ENCODE data around the gene CD37. TPM values are rescaled to one million over a fixed set of nuclear protein-coding genes. Genes with fewer than 3 reads are reported as not detected.
"Not testable (repeated sequence)": the region's sequence is repeated elsewhere in the genome, so short reads cannot be mapped to it uniquely, and the experiment has no call there.

The CD37 gene
- total and polyA plus RNA-seq, 2 of the 4 experiments (the other 2 are of a cell fraction) = not detected

- no peak overlapping the region for H2BK20ac ChIP-seq (ENCODE audit: low read depth, low read length)
- no peaks in the 10 kb centered on the region for H3K36me3 ChIP-seq (ENCODE audit: control insufficient read depth, insufficient read depth, low read length)
- H2AK9ac ChIP-seq (replicated peaks; ENCODE audit: low read depth, low read length, poor library complexity) = no peak overlapping the region
- TF ChIP-seq POLR2A (IDR thresholded peaks at IDR 0.05; ENCODE audit: low read depth, low read length) (no peak), USF2 (IDR thresholded peaks at IDR 0.05; ENCODE audit: low read depth, low read length) (no peak), CEBPB (IDR thresholded peaks at IDR 0.05; ENCODE audit: low read depth, low read length) (no peak), MAZ (IDR thresholded peaks at IDR 0.05; ENCODE audit: borderline replicate concordance, low read depth, low read length) (no peak), MAFK (IDR thresholded peaks at IDR 0.05; ENCODE audit: low read depth, low read length) (no peak)
- ATAC-seq (ENCODE audit: low read depth) = no peak
- no peak overlapping the region for H2AK5ac ChIP-seq (ENCODE audit: low read depth, low read length)
- ChIA-PET POLR2A (ENCODE audit: unreplicated experiment) (no interaction called here), CTCF (no interaction called here)
- no peak overlapping the region for H2AFZ ChIP-seq (replicated peaks; ENCODE audit: low read length, poor library complexity)
- in situ Hi-C loops (cut with MboI; ENCODE audit: low sequenced_read_pairs) (no loop called here), intact Hi-C loops (cut with micrococcal nuclease) (loop anchor here (1.0 kb wide), 1 partner anchor 36 kb away; no protein-coding TSS in a partner anchor), dilution Hi-C loops (cut with HindIII; ENCODE audit: low sequenced_read_pairs, unreplicated experiment) (no loop called here)
- H4K91ac ChIP-seq (ENCODE audit: insufficient read depth, low read depth, low read length) = no peak overlapping the region
- no peak overlapping the region for H3K23ac ChIP-seq (ENCODE audit: low read depth, low read length)
- H3K79me1 ChIP-seq (ENCODE audit: low read depth in 1 of 2, low read length in 2 of 2) = no peaks in the 10 kb centered on the region
- no peak overlapping the region for H4K8ac ChIP-seq (ENCODE audit: low read depth in 2 of 2, low read length in 2 of 2)
- H2BK120ac ChIP-seq (ENCODE audit: low read depth, low read length) = no peak overlapping the region
- H3K27ac ChIP-seq (ENCODE audit: insufficient read depth, low read length) = no peak overlapping the region
- no peak overlapping the region for H2BK5ac ChIP-seq (ENCODE audit: low read depth, low read length, poor library complexity, severe bottlenecking)
- WGBS, 2 experiments (ENCODE audit: extremely low coverage in 2 of 2, insufficient read length in 1 of 2) = 82% methylated on average over 5 of the region's 5 CpGs; no CpG with 5 or more reads in 1 of the 2 experiments
- no TSS peak for BruUV-seq (replicated peaks)
- no peak overlapping the region for H3K18ac ChIP-seq (ENCODE audit: low read depth, low read length)
- no peak overlapping the region for H3K56ac ChIP-seq (ENCODE audit: extremely low read depth, insufficient read depth, low read length)
- no peaks in the 10 kb centered on the region for H3K9me1 ChIP-seq (ENCODE audit: insufficient read depth, low read length)
- no peak overlapping the region for H3K9ac ChIP-seq (ENCODE audit: low read depth, low read length)
- no peak overlapping the region for H4K5ac ChIP-seq (ENCODE audit: low read depth, low read length)
- no peak overlapping the region for H3K14ac ChIP-seq (replicated peaks; ENCODE audit: low read depth, low read length)
- H3K4ac ChIP-seq (ENCODE audit: low read depth, low read length) = no peak overlapping the region
- no peak for DNase-seq
- H3K9me3 ChIP-seq (ENCODE audit: control insufficient read depth, insufficient read depth, low read length) = peaks cover 3% of the 10 kb centered on the region; the same call in 1 of the 2 replicates
- no peaks in the 10 kb centered on the region for H3K4me1 ChIP-seq (ENCODE audit: control insufficient read depth, insufficient read depth, low read length)
- H3K4me3 ChIP-seq (ENCODE audit: insufficient read depth, low read depth, low read length) = no peak overlapping the region
- H3K27me3 ChIP-seq (ENCODE audit: control insufficient read depth, insufficient read depth, low read length) = no peaks in the 10 kb centered on the region
- no peak overlapping the region for H3K4me2 ChIP-seq (ENCODE audit: low read depth, low read length)
- H4K20me1 ChIP-seq (ENCODE audit: insufficient read depth, low read length) = no peaks in the 10 kb centered on the region
- no peak overlapping the region for H2BK15ac ChIP-seq (ENCODE audit: low read depth, low read length)
Measured at GRCh38 chr19:49301866-49302252, 33.3 kb upstream of the CD37 start.

DNA sequence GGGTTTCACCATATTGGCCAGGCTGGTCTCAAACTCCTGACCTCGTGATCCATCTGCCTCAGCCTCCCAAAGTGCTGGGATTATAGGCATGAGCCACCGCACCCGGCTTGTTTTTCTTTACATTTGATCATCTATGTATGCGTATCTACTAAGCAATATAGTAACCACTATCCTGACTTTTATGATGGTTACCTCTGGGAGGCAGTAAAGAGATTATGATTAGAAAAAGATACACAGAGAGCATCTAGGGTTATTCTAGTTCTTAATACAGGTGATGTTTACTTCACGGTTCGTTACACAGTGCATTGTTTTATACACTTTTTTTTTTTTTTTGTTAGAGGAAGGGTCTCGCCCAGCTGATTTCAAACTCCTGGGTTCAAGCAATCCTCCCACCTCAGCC, 28.5 kb upstream of the CD37 start:
- H2BK20ac ChIP-seq (ENCODE audit: low read depth, low read length); H3K4me2 ChIP-seq (ENCODE audit: low read depth, low read length); BruUV-seq (replicated peaks); H2BK15ac ChIP-seq (ENCODE audit: low read depth, low read length); H4K91ac ChIP-seq (ENCODE audit: insufficient read depth, low read depth, low read length); H2BK120ac ChIP-seq (ENCODE audit: low read depth, low read length); H3K23ac ChIP-seq (ENCODE audit: low read depth, low read length); CTCF ChIA-PET; DNase-seq; dilution Hi-C loops (cut with HindIII; ENCODE audit: low sequenced_read_pairs, unreplicated experiment); POLR2A ChIA-PET (ENCODE audit: unreplicated experiment); H3K27me3 ChIP-seq (ENCODE audit: control insufficient read depth, insufficient read depth, low read length); in situ Hi-C loops (cut with MboI; ENCODE audit: low sequenced_read_pairs); H4K20me1 ChIP-seq (ENCODE audit: insufficient read depth, low read length); H2AK9ac ChIP-seq (replicated peaks; ENCODE audit: low read depth, low read length, poor library complexity); H3K27ac ChIP-seq (ENCODE audit: insufficient read depth, low read length); H2AFZ ChIP-seq (replicated peaks; ENCODE audit: low read length, poor library complexity); H3K9ac ChIP-seq (ENCODE audit: low read depth, low read length); H3K14ac ChIP-seq (replicated peaks; ENCODE audit: low read depth, low read length); H3K56ac ChIP-seq (ENCODE audit: extremely low read depth, insufficient read depth, low read length); H3K4me3 ChIP-seq (ENCODE audit: insufficient read depth, low read depth, low read length); H3K18ac ChIP-seq (ENCODE audit: low read depth, low read length); intact Hi-C loops (cut with micrococcal nuclease); H3K4me1 ChIP-seq (ENCODE audit: control insufficient read depth, insufficient read depth, low read length); H3K79me1 ChIP-seq (ENCODE audit: low read depth in 1 of 2, low read length in 2 of 2); H2AK5ac ChIP-seq (ENCODE audit: low read depth, low read length); H2BK5ac ChIP-seq (ENCODE audit: low read depth, low read length, poor library complexity, severe bottlenecking); H3K9me1 ChIP-seq (ENCODE audit: insufficient read depth, low read length); H3K4ac ChIP-seq (ENCODE audit: low read depth, low read length); ATAC-seq (ENCODE audit: low read depth); H3K9me3 ChIP-seq (ENCODE audit: control insufficient read depth, insufficient read depth, low read length); H4K5ac ChIP-seq (ENCODE audit: low read depth, low read length); H4K8ac ChIP-seq (ENCODE audit: low read depth in 2 of 2, low read length in 2 of 2): not testable (repeated sequence)
- H3K36me3 ChIP-seq (ENCODE audit: control insufficient read depth, insufficient read depth, low read length) = peaks cover 15% of the 10 kb centered on the region
- no CpG with 5 or more reads among the region's 7 CpGs for WGBS, 2 experiments (ENCODE audit: extremely low coverage in 2 of 2, insufficient read length in 1 of 2)
